ENCODE data around the gene BRD1. TPM values are rescaled to one million over a fixed set of nuclear protein-coding genes. Genes with fewer than 3 reads are reported as not detected.
A peak's percentile ranks its signal among the peaks of the same experiment; 100 is the strongest.

The BRD1 gene
- total and polyA plus RNA-seq, 9 of the 15 experiments (the other 6 are each of a cell fraction or from before 2014, with no cell fraction given) = 0.42 to 17.6 (median 5.5) TPM

DNA sequence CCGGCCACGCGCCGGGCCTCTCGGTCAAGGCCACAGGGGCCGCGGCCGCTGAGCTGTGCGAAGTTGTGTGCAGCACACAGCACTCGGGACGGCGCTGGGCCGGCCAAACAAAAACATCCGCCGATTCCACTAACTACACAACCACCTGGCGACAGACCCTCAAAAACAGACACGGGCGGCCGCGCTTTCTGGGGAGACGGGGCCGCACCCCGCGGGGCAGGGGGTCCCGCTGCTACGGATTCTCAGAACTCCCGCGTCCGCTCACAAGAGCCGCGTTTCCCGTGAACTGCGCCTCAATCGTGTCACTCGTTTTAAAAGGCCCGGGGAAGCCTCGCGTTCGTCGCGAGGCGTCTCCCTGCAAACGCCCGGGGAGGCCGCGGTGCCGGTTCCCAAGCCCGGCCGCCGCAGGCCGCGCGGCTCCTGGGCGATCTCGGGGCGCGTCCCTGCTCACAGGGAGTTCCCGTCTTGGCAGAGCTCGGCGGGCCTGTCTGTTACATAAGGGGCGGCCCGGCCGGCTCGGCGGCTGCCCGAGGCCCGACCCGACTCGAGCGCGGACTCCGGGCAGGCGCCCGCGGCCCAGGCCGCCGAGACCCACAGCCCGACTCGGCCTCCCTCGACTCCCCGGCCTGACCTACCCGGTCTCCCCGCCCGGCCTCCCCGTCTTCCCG, 936 bp downstream of the BRD1 start:
- FAIRE-seq (no peak), ATAC-seq (peak; percentile 75), DNase-seq (ENCODE audit: extremely low read depth in 1 of 4, low spot score in 3 of 4) (peak in 2 of 4 experiments; percentile 45 to 53)
- ChIA-PET POLR2A (interaction anchor here (0.6 to 2.1 kb wide), 10 partner anchors 10 to 313 kb away, joined by 3 to 10 read pairs (median 4); no protein-coding TSS in a partner anchor), CTCF (ENCODE audit: low intra/inter-chr PET ratio) (no interaction called here)
- H2AFZ ChIP-seq (ENCODE audit: low read depth, low read length) = no peak overlapping the region
- in situ Hi-C loops (cut with MboI) = loop anchor here (10.0 kb wide), 1 partner anchor 88 kb away; the partner anchor contains the start of genes ALG12 and CRELD2
- intact Hi-C loops (cut with micrococcal nuclease) = no loop called here
- H3K36me3 ChIP-seq (ENCODE audit: control insufficient read depth, insufficient read depth, low read length) = peaks cover 36% of the 10 kb centered on the region; the same call in 2 of the 3 replicates
- peaks cover 18% of the 10 kb centered on the region; the same call in 1 of the 2 replicates for H4K20me1 ChIP-seq (replicated peaks; ENCODE audit: control insufficient read depth, insufficient read depth, low read length)
- peak overlapping the region; percentile 87 for H3K4me2 ChIP-seq (ENCODE audit: insufficient read depth, low read length)
- peaks cover 7 to 51% of the 10 kb centered on the region in 2 experiments; a peak in 4 of 5 replicates for H3K4me1 ChIP-seq (replicated peaks in 1 of 2; ENCODE audit: control insufficient read depth in 2 of 2, insufficient read depth in 2 of 2, low read length in 2 of 2)
- WGBS (ENCODE audit: insufficient coverage, low coverage, missing lambda C conversion rate) = 0% methylated on average over 8 of the region's 86 CpGs
- H3K27ac ChIP-seq (ENCODE audit: extremely low read depth, low read depth, low read length) = peak overlapping the region; percentile 82
- peak overlapping the region; percentile 65 for H3K4me3 ChIP-seq
- BruUV-seq (replicated peaks) = no TSS peak
- peaks cover 51% of the 10 kb centered on the region for H3K79me2 ChIP-seq (ENCODE audit: control insufficient read depth, insufficient read depth, low read length)
- H3K27me3 ChIP-seq (ENCODE audit: control insufficient read depth in 2 of 2, insufficient read depth in 2 of 2, low read length in 2 of 2) = peaks cover 0 to 4% of the 10 kb centered on the region in 2 experiments; a peak in 2 of 5 replicates
- peak overlapping the region; percentile 82 to 97 for H3K9ac ChIP-seq (ENCODE audit: insufficient read depth in 1 of 2, low read depth in 2 of 2, low read length in 2 of 2)
- no peaks in the 10 kb centered on the region for H3K9me1 ChIP-seq (ENCODE audit: control insufficient read depth, insufficient read depth, low read length)
- no peaks in the 10 kb centered on the region for H3K9me3 ChIP-seq (replicated peaks; ENCODE audit: control insufficient read depth, insufficient read depth, low read depth, low read length)
- peak; percentile 37; the same call in 1 of the 2 replicates for TF ChIP-seq EP400 (IDR thresholded peaks at IDR 0.05)
- 0 out of 2 replicates have a peak, but pooled peaks have one; percentile 36 for TF ChIP-seq SIN3B (IDR thresholded peaks at IDR 0.05; ENCODE audit: low read depth)
- peak; percentile 61 for TF ChIP-seq RBBP5 (IDR thresholded peaks at IDR 0.05; ENCODE audit: borderline replicate concordance, insufficient read depth, low read length, poor library complexity, severe bottlenecking)
- TF ChIP-seq KDM5B (IDR thresholded peaks at IDR 0.05; ENCODE audit: insufficient replicate concordance, low read depth, low read length) = no peak
- TF ChIP-seq, protein P1, sequence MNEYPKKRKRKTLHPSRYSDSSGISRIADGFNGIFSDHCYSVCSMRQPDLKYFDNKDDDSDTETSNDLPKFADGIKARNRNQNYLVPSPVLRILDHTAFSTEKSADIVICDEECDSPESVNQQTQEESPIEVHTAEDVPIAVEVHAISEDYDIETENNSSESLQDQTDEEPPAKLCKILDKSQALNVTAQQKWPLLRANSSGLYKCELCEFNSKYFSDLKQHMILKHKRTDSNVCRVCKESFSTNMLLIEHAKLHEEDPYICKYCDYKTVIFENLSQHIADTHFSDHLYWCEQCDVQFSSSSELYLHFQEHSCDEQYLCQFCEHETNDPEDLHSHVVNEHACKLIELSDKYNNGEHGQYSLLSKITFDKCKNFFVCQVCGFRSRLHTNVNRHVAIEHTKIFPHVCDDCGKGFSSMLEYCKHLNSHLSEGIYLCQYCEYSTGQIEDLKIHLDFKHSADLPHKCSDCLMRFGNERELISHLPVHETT (CRISPR knock-in tag; conservative IDR thresholded peaks at IDR 0.05 in 1 of 2, IDR thresholded peaks at IDR 0.05 in 1 of 2) = 0 out of 4 replicates have a peak, but pooled peaks of 1 of the 2 experiments have one; percentile 22
- TF ChIP-seq, protein P2, sequence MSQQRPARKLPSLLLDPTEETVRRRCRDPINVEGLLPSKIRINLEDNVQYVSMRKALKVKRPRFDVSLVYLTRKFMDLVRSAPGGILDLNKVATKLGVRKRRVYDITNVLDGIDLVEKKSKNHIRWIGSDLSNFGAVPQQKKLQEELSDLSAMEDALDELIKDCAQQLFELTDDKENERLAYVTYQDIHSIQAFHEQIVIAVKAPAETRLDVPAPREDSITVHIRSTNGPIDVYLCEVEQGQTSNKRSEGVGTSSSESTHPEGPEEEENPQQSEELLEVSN (IDR thresholded peaks at IDR 0.05; ENCODE audit: borderline replicate concordance in 1 of 2, extremely low read depth in 1 of 2, insufficient read depth in 1 of 2, insufficient read length in 1 of 2, low read depth in 1 of 2, low read length in 1 of 2, poor library complexity in 1 of 2, severe bottlenecking in 1 of 2) = peak in 1 of 2 experiments; percentile 36
- peak; percentile 42; the same call in 1 of the 2 replicates for TF ChIP-seq PHF8 (IDR thresholded peaks at IDR 0.05; ENCODE audit: borderline replicate concordance, low read length)
- TF ChIP-seq HMG20B (CRISPR knock-in tag; IDR thresholded peaks at IDR 0.05) = no peak
- TF ChIP-seq L3MBTL2 (IDR thresholded peaks at IDR 0.05) = peak; percentile 67
- TF ChIP-seq, protein P3, sequence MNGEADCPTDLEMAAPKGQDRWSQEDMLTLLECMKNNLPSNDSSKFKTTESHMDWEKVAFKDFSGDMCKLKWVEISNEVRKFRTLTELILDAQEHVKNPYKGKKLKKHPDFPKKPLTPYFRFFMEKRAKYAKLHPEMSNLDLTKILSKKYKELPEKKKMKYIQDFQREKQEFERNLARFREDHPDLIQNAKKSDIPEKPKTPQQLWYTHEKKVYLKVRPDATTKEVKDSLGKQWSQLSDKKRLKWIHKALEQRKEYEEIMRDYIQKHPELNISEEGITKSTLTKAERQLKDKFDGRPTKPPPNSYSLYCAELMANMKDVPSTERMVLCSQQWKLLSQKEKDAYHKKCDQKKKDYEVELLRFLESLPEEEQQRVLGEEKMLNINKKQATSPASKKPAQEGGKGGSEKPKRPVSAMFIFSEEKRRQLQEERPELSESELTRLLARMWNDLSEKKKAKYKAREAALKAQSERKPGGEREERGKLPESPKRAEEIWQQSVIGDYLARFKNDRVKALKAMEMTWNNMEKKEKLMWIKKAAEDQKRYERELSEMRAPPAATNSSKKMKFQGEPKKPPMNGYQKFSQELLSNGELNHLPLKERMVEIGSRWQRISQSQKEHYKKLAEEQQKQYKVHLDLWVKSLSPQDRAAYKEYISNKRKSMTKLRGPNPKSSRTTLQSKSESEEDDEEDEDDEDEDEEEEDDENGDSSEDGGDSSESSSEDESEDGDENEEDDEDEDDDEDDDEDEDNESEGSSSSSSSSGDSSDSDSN (IDR thresholded peaks at IDR 0.05; ENCODE audit: borderline replicate concordance in 1 of 2, low read depth in 2 of 2, low read length in 2 of 2) = peak in 1 of 2 experiments; percentile 0; a peak in 2 of 4 replicates
- TF ChIP-seq PCBP1 (IDR thresholded peaks at IDR 0.05; ENCODE audit: low read depth, low read length, poor library complexity, severe bottlenecking) = peak; percentile 59
- peak; percentile 74 for TF ChIP-seq RBFOX2 (IDR thresholded peaks at IDR 0.05; ENCODE audit: low read depth, low read length)
- no peak for TF ChIP-seq PHTF2 (CRISPR knock-in tag; IDR thresholded peaks at IDR 0.05)
- TF ChIP-seq ATF7 (IDR thresholded peaks at IDR 0.05) = no peak

Data from K562 (cell line).